Keratinocyte (primary cell): ENCODE results near the gene SLC7A1. TPM values are rescaled to one million over a fixed set of nuclear protein-coding genes. Genes with fewer than 3 reads are reported as not detected.

ENCODE experiments used
- DNase-seq: peaks from one replicate; pipeline ENCODE4 v3.0.0-alpha.2; 2011; ENCODE audit warnings: low read depth, missing footprints, low spot score
- FAIRE-seq: peaks from 2 replicates; lab custom pipeline; 2011; peaks lifted over from hg19 to GRCh38; lab: Jason Lieb, UNC
- H2AFZ ChIP-seq: 2 replicates; pipeline ENCODE4 v1.6.0; 2012; ENCODE audit warnings: low read length, control low read depth, inconsistent platforms; ENCODE audit not compliant: control insufficient read depth
- H3K27ac ChIP-seq: 2 replicates; pipeline ENCODE4 v1.5.1; 2011; ENCODE audit warnings: low read length; ENCODE audit not compliant: control insufficient read depth, insufficient read depth
- H3K27me3 ChIP-seq: 3 replicates; pipeline ENCODE4 v1.6.0; 2011; ENCODE audit warnings: low read length; ENCODE audit not compliant: control insufficient read depth, insufficient read depth; ENCODE audit errors: extremely low read depth
- H3K36me3 ChIP-seq, 2 experiments: 2 replicates in 1 of 2; 3 replicates in 1 of 2; pipeline ENCODE4 v1.5.1; 2011; ENCODE audit warnings: low read length in 2 of 2, mild to moderate bottlenecking in 1 of 2; ENCODE audit not compliant: control insufficient read depth in 2 of 2, insufficient read depth in 2 of 2; ENCODE audit errors: extremely low read depth in 1 of 2
- H3K4me1 ChIP-seq: 3 replicates; pipeline ENCODE4 v1.5.1; 2011; ENCODE audit warnings: low read length; ENCODE audit not compliant: control insufficient read depth, insufficient read depth; ENCODE audit errors: extremely low read depth
- H3K4me2 ChIP-seq: 3 replicates; pipeline ENCODE4 v1.6.0; 2011; ENCODE audit warnings: low read depth, low read length; ENCODE audit not compliant: control insufficient read depth, insufficient read depth; ENCODE audit errors: extremely low read depth
- H3K4me3 ChIP-seq, 3 experiments: fragments of 200-600 bp in 1 of 3; sonication (generic) in 1 of 3; 2 replicates in 2 of 3; 3 replicates in 1 of 3; pipeline ENCODE4 v1.5.1; 2011 to 2016; ENCODE audit warnings: low read length in 3 of 3, mild to moderate bottlenecking in 3 of 3, control low read depth in 2 of 3, inconsistent platforms in 1 of 3, low read depth in 1 of 3, mixed read lengths in 1 of 3, mixed run types in 1 of 3, moderate library complexity in 1 of 3; ENCODE audit not compliant: control insufficient read depth in 2 of 3, insufficient read depth in 2 of 3; ENCODE audit errors: extremely low read depth in 1 of 3
- H3K79me2 ChIP-seq: 2 replicates; pipeline ENCODE4 v1.6.0; 2012; ENCODE audit warnings: low read length; ENCODE audit not compliant: control insufficient read depth, insufficient read depth
- H3K9ac ChIP-seq: 3 replicates; pipeline ENCODE4 v1.6.0; 2011; ENCODE audit warnings: low read length; ENCODE audit not compliant: control insufficient read depth, insufficient read depth; ENCODE audit errors: extremely low read depth
- H3K9me1 ChIP-seq: 3 replicates; pipeline ENCODE4 v1.6.0; 2011; ENCODE audit warnings: low read length; ENCODE audit not compliant: control insufficient read depth, insufficient read depth; ENCODE audit errors: extremely low read depth
- H3K9me3 ChIP-seq: 2 replicates; pipeline ENCODE4 v1.5.1; 2012; ENCODE audit warnings: low read depth, low read length; ENCODE audit not compliant: control insufficient read depth
- H4K20me1 ChIP-seq: 3 replicates; pipeline ENCODE4 v1.6.0; 2011; ENCODE audit warnings: low read length; ENCODE audit not compliant: control insufficient read depth, insufficient read depth; ENCODE audit errors: extremely low read depth
- CTCF ChIP-seq, 3 experiments: IDR thresholded peaks in 1 of 3; conservative IDR thresholded peaks in 1 of 3; optimal IDR thresholded peaks in 1 of 3; 2 replicates in 2 of 3; 3 replicates in 1 of 3; pipeline versions ENCODE3 to v1.5.1; 2011; ENCODE audit warnings: low read length in 3 of 3, mild to moderate bottlenecking in 3 of 3, moderate library complexity in 2 of 3, control low read depth in 1 of 3, inconsistent platforms in 1 of 3; ENCODE audit not compliant: insufficient read depth in 2 of 3; ENCODE audit errors: extremely low read depth in 1 of 3
- EZH2 ChIP-seq: IDR thresholded peaks from one replicate; pipeline ENCODE4 v1.6.1; 2012; ENCODE audit warnings: inconsistent platforms, mild to moderate bottlenecking, low read length, moderate library complexity
- dilution Hi-C: fragments of 300-500 bp; cut with MboI; formaldehyde crosslinking; loops from one replicate; pipeline ENCODE4 v1.7.0; 2020; ENCODE audit warnings: low sequenced_read_pairs; ENCODE audit not compliant: extremely low pct_ligation_motif_present
- polyA plus RNA-seq, 5 experiments: library from polyadenylated mRNA; depleted of rRNA in 3 of 5; stranded (reverse) in 3 of 5; stranded (forward) in 1 of 5; unstranded in 1 of 5; fragments of >200 nt; gene quantifications; 1 replicate in 1 of 5; 2 replicates in 3 of 5; 3 replicates in 1 of 5; pipeline versions ENCODE4 v1.2.1 to v1.2.3, GENCODE V29; 2011 to 2012; ENCODE audit warnings: missing spikeins in 2 of 5, low read depth in 1 of 5, low replicate concordance in 1 of 5

SLC7A1 gene
- polyA plus RNA-seq, 1 donor (not counting 4 experiments of a cell fraction or from before 2014, with no cell fraction given) = 41.5 TPM

DNA sequence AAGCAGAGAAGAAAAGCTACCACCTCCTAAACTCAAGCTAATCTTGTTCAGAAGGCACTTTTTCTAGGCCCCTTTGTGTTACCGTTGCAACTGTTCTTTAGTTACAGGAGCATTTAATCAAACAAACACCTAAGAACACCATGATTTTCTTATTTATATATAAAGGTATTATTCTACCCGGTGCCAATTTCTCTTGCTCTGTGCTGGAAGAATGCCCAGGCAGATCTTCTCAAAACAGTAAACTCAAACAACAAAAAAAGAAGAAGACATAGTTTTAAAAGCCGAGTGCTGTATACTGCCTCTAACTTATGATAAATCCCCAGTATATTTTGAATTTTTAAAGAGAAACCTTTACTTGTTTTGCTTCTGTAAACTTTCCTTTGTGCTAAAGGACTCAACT, 20.4 kb downstream of the SLC7A1 start:
- Histone ChIP-seq H3K27me3 (no peaks in the 10 kb centered on the region), H3K27ac (no peak overlapping the region), H3K4me1 (peaks cover 39% of the 10 kb centered on the region), H4K20me1 (peaks cover 67% of the 10 kb centered on the region), H3K9me1 (peaks cover 23% of the 10 kb centered on the region), H3K4me3 (no peak overlapping the region), H3K9ac (no peak overlapping the region), H3K36me3 (peaks cover 19 to 28% of the 10 kb centered on the region in 2 experiments), H3K9me3 (no peaks in the 10 kb centered on the region), H2AFZ (no peak overlapping the region), H3K79me2 (peaks cover 100% of the 10 kb centered on the region), H3K4me2 (no peak overlapping the region)
- TF ChIP-seq CTCF (optimal IDR thresholded peaks at IDR 0.05 in 1 of 3, IDR thresholded peaks at IDR 0.05 in 1 of 3, conservative IDR thresholded peaks at IDR 0.05 in 1 of 3; ENCODE audit: extremely low read depth in 1 of 3, insufficient read depth in 2 of 3, low read length in 3 of 3) (no peak), EZH2 (no peak)
- FAIRE-seq = no peak
- dilution Hi-C loops = no loop called here
- no peak for DNase-seq

DNA sequence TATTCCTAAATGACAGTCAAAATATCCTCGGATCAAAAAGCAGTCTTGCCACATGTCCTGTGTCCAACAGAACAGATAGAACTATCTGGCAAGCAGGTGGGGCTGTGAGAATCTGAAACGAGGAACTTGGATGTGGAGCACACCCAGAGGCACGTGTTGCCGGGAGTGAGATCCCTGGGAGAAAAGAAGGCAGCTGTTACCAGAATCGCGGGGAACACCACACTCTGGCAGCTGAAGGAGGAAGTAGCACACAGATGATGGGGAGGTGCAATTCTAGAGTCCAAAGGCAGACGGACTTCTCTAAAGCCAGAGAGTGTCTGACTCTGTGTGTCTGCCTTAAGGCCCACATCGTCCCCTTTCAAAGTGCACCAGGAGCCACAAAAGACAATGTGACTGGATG, 22.3 kb downstream of the SLC7A1 start:
- H3K36me3 ChIP-seq = peaks cover 17 to 23% of the 10 kb centered on the region in 2 experiments
- H3K9me1 ChIP-seq = peaks cover 23% of the 10 kb centered on the region
- peak overlapping the region; percentile 54 for H3K4me2 ChIP-seq
- H3K4me3 ChIP-seq = no peak overlapping the region
- H3K79me2 ChIP-seq = peaks cover 100% of the 10 kb centered on the region
- dilution Hi-C loops = no loop called here
- peaks cover 63% of the 10 kb centered on the region for H4K20me1 ChIP-seq
- TF ChIP-seq CTCF (optimal IDR thresholded peaks at IDR 0.05 in 1 of 3, IDR thresholded peaks at IDR 0.05 in 1 of 3, conservative IDR thresholded peaks at IDR 0.05 in 1 of 3; ENCODE audit: extremely low read depth in 1 of 3, insufficient read depth in 2 of 3, low read length in 3 of 3) (no peak), EZH2 (no peak)
- DNase-seq = no peak
- FAIRE-seq = peak; percentile 53
- H3K9me3 ChIP-seq = no peaks in the 10 kb centered on the region
- H3K27ac ChIP-seq = peak overlapping the region; percentile 36
- no peaks in the 10 kb centered on the region for H3K27me3 ChIP-seq
- no peak overlapping the region for H3K9ac ChIP-seq
- H3K4me1 ChIP-seq = peaks cover 40% of the 10 kb centered on the region
- peak overlapping the region; percentile 27 for H2AFZ ChIP-seq
